Measurements from ENCODE around the gene CIT.

Gene CIT

DNA sequence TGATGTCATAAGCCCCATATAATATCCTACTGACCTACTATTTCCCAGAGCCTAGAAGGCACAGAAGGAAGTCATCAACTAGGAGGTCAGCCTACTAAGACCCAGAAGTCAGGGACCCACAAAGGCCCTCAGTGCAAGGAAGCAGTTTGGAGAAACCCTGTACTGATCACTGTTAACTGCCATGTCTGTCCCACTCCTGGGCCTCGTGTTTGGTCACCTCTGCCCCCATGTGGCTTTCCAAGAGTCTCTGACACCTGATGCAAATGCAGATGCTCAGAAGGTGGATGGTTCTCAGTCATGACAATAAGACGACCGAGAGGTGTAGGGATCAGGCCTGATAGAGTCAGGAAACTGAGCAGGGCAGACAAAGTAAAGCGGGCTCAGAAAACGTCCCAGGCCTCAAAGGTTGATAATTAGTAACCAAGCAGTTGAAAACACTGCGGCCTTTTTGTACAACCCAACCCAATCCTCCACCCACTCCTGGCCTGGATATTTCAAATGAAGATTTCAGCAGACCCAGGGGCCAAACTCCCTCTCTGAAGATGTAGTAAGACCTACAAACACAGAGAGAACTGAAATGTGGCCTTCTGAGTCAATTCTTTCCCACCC, 185.8 kb downstream of the CIT start:
- no peak for DNase-seq (ENCODE audit: low read depth)
- no peak for TF ChIP-seq CTCF (IDR thresholded peaks at IDR 0.05; ENCODE audit: low read depth, low read length, missing control alignments)
- no peak overlapping the region for H3K4me3 ChIP-seq (ENCODE audit: low read depth, low read length)

GRCh38 chr12:119689935-119690500, 187.1 kb downstream of the CIT start:
- DNase-seq (ENCODE audit: low read depth): no peak

DNA sequence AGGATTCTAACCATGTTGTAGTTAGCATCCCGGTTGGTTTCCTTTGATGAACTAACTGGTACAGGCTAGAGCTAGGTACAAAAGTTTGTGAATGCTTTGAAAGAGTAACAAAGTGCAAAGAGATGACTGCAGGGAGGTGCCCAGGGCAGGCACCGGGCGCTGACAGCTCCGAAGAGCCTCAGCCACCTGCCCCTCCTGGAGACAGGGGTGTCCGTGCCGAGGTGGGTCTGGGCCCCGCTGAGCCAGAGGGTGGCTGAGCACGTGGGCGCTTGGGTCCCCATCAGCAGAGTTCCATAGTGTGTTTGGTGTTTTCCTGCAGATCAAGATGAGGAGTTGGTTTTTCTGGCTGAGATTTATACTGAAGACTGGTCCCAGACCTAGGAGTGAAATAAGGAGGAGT, 189.2 kb downstream of the CIT start:
- no peak for TF ChIP-seq CTCF (IDR thresholded peaks at IDR 0.05; ENCODE audit: low read depth, low read length, missing control alignments)
- H3K4me3 ChIP-seq (ENCODE audit: low read depth, low read length): no peak overlapping the region
- no peak for DNase-seq (ENCODE audit: low read depth)

More at GRCh38 chr12:119689935-119690500, 187.1 kb downstream of the CIT start:
- TF ChIP-seq CTCF (IDR thresholded peaks at IDR 0.05; ENCODE audit: low read depth, low read length, missing control alignments): no peak
- H3K4me3 ChIP-seq (ENCODE audit: low read depth, low read length): no peak overlapping the region

GRCh38 chr12:119687406-119687805, 189.7 kb downstream of the CIT start:
- TF ChIP-seq CTCF (IDR thresholded peaks at IDR 0.05; ENCODE audit: low read depth, low read length, missing control alignments): no peak
- DNase-seq (ENCODE audit: low read depth): no peak
- H3K4me3 ChIP-seq (ENCODE audit: low read depth, low read length): no peak overlapping the region

DNA sequence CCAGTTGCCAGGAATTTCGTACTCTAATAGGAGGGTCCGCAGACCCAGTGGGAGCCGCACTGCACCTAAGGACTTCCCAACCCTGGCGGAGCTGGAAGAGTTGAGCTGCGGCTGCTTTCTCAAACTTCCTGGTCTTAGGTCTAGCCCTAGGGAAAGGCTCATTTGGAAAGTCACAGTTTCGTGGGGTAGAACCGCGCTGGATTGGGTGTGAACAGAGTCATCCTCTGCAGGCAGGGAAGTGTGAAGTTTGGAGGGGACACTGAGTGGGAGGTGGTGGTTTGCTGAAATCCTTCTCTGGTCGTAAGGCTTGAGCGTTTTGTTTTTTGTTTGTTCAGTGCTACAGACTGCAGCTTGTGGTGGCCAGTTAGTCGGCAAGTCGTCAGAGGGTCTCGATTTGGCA, 190.3 kb downstream of the CIT start:
- no peak overlapping the region for H3K4me3 ChIP-seq (ENCODE audit: low read depth, low read length)
- DNase-seq (ENCODE audit: low read depth): no peak
- no peak for TF ChIP-seq CTCF (IDR thresholded peaks at IDR 0.05; ENCODE audit: low read depth, low read length, missing control alignments)

DNA sequence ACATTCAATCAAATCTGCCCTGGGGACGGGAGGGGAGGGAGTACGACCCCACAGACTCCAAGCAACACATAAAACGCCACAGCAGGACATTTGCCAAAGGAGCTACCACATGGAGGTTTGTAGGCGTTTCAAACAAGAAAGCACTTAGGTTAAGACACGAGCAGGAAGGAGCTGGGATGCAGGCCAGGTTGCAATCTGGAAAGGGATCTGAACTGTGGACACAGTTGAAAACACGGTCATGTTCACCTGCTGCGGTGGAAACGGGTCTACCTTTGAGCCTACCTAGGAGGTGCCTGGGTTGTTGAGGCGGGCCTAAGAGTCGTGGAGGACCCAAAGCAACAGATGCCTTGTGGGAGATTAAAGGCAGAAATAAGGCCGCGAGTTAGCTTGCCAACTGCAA, 190.8 kb downstream of the CIT start:
- no peak overlapping the region for H3K4me3 ChIP-seq (ENCODE audit: low read depth, low read length)
- TF ChIP-seq CTCF (IDR thresholded peaks at IDR 0.05; ENCODE audit: low read depth, low read length, missing control alignments): no peak
- no peak for DNase-seq (ENCODE audit: low read depth)

DNA sequence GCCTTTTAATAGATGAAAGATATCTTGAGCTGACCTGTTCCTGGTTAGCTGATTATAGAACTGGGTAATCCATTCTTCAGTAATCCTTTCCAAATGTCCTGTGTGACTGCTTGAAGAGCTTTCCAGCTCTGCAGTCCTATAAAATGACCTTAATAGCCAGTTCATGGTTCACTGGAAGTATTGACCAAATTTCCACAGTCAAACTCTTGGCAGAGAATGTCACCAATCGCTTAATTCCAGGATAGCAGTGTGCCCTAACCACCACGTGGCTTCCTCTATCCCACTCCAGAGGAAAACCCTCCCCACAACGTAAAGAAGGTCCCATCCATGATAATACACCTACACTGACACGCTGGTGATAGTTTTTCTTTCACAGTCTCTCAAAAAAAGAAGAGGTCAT, 191.7 kb downstream of the CIT start:
- no peak for TF ChIP-seq CTCF (IDR thresholded peaks at IDR 0.05; ENCODE audit: low read depth, low read length, missing control alignments)
- no peak overlapping the region for H3K4me3 ChIP-seq (ENCODE audit: low read depth, low read length)
- DNase-seq (ENCODE audit: low read depth): no peak
